CMK (cell line): ENCODE measurements around the gene C2CD2.

Experiments
- DNase-seq: peaks from one replicate; pipeline ENCODE4 v3.0.0-alpha.2; 2010; ENCODE audit warnings: low read depth

C2CD2 gene

DNA sequence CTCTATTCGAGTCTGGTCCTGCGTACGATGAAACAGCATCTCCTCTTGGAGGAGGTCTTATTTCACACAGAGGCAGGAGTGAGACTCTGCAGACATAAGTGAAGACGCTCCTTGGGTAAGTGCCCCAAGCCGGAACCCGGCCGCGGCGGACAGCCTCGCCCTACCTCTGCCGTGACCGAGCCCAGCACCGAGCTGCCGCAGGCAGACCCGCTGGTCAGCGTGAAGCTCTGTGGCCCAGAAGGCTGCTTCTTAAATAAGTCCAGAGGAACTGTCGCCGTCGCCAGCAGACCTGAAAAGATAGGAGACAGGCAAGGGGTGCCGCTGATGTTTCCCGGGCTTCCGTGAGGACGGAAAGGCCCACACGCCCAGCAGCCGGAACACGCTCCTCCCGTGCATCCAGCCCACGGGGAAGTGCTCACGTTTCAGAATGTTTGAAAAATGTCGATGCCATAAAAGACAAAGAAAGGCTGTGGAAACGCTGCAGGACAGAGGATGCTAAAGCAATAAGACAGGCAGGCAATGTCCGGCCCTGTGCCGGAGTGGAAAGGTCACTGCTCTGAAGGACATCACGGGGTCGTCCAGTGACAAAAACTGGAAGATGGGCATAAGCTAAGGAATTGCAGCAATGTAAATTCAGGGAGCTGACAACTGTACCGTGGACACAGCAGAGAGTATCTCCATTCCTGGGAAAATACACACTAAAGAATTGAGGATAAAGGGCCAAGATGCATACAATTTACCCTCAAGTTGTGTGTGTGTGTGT lies 46.1 kb downstream of the C2CD2 start:
- DNase-seq, result no peak

DNA sequence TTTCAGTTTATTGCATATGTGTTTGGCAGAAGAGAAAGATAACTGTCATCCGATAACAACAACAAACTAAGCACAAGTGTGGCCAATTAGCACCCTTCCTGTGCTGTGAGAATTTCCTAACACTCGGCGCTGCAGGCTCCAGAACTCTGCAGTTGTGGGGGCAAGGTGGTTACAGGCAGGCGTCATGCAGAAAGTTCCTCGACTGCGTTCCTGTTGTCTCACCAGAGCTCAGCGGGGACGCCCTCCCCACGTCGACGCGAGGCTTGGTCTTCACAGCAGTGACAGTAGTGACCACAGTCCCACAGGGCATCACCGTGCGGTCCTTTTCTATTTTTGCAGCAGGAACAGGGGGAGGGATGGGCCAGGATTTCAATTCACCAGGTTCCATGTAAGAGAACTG lies 47.0 kb downstream of the C2CD2 start:
- DNase-seq, result no peak

DNA sequence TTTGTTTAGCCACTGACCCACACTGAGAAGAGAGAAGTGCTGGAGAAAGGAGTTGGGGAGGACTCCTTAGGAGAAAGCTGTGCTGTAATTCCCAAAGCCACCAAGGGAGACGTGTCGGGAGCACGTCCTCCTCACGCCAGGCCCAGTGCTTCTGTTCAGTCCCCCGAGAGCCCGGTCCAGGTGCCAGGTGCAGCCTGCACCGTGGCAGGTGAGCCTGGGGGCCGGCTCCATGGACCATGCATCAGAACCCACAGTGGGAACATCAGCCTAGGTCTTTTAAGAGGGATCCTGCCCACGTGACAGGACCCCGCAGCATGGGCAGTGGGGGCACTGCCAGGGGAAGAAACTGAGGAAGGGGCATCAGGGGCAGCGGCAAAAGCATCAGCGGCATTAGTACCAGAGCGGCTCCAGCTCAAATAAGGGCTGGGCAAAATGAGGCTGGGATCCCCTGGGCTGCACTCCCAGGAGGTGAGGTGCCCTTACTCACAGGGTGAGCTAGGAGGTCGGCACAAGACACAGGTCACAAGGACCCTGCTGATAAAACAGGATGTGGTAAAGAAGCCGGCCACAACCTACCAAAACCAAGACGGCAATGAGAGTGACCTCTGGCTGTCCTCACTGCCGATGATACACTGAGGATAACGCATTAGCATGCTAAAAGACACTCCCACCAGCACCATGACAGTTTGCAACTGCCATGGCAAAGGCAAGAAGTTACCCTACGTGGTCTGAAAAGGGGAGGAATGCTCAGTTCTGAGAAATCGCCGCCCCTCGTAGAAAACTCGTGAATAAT lies 50.1 kb downstream of the C2CD2 start:
- no peak for DNase-seq

DNA sequence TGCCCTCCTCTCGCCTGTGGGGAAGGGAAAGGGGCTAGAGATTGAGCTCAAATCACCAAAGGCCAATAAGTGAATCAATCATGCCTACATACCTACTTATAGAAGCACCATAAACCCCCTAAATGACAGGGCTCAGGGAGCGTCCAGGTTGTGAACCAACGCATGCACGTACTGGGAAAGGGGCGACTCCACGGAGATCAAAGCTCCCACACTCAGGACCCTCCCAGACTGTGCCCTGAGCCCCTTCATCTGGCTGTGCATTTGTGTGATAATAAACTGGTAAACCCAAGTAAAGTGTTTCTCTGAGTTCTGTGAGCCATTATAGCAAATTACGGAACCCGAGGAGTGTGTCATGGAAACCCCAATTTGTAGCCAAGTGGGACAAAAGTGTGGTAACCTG lies 50.9 kb downstream of the C2CD2 start:
- DNase-seq, result no peak

DNA sequence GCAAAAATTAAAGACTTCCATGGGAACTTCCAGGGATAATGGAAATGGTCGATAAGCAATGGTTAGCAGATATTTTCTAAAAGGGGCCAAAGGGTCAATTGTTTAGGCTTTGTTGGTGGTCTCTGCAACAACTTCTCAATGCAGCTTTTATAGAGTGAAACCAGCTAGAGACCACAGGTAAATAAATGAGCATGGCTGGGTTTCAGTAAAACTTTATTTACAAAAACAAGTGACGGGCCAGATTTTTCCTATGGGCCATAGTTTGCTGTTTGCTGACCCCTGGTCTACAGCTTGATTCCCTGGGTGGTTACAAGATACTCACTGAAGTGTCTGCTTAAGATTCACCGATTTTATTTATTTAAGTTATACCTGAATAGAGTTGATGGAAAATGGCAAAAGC lies 52.0 kb downstream of the C2CD2 start:
- DNase-seq, result no peak

- DNase-seq, result no peak
These were observed 52.7 kb downstream of the C2CD2 start for GRCh38 chr21:41901099-41901498.

DNA sequence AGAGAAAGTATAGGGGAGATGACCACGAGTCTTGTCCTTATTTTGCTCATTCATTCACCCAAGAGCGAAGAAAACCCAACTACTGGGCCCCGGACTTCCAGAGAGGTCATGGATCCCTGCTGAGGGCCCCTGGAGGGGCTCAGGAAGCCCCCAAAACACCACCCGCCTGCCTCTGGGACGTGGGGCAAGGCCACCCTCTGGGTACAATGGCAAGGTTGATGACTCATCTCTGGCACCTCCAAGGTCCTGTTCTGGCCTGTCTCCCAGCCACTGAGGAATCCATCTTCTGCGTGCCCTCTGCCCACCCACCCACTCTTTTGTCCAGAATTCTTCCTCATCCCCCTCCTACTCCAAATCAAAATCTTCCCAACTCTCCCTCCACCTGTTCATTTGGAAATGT lies 53.4 kb downstream of the C2CD2 start:
- DNase-seq, result no peak

- DNase-seq, result peak; percentile 41
These were observed 54.2 kb downstream of the C2CD2 start for GRCh38 chr21:41899426-41900202.

DNA sequence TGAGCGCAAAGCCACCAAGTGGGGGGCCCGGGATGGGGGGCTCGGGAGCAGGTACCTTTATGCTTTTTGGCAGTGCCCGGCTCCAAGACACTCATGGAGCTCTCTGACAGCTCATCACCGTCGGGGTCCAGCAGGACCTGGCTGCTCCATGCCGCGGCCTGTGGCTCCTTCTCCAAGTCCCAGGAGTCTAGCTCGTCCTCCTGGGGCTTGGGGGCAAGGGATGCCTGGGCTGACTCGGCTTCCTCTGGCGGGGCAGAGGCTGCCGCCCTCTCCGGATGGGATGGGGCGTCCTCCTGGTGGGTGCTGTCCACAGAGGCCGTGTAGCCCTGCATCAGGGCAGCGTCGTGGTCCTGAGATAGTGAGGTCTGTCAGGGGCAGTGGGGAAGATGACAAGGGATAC lies 54.8 kb downstream of the C2CD2 start:
- no peak for DNase-seq

- DNase-seq, result no peak
These were observed 56.1 kb downstream of the C2CD2 start for GRCh38 chr21:41897700-41898099.

- no peak for DNase-seq
These were observed 56.7 kb downstream of the C2CD2 start for GRCh38 chr21:41897047-41897669.

DNA sequence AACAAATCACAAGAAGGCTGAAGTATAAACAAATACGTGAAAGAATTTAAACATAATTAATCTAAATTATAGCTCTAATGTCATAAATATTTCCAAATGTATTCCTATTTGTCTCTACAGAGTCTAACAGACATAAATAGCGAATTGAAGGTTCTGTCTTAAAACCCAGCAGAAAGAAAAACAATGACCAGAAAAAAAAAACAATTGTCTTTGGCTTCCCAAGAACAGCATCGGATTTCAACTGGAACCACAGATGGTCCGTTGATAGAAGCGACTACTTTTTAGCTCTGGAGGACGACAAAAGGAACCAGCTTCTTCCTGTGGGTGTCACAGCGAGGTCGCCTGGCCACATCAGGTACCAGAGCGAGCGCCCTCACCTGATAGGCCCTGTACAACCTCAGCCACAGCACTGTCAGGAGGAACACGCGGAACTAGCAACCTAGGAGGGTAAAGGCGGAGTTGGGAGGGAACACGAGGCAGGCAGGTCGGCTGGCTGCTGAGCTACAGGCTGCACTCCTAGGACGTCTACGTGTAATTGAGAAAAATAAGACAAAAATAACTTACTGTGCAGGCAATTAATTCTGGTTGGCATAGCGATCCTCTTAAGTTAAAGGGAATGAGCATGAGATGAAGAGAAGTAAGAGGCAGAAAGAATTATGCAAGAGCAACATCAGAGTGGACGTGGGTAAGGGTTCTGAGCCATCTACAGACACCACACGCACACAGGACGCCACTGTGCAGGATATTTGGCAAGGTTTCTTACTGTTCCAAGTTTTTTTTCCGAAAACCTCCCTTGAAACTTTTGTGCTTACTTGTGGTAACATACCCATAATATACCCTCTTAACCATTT lies 58.0 kb downstream of the C2CD2 start:
- peak; percentile 85 for DNase-seq

- DNase-seq, result peak; percentile 90
These were observed 58.8 kb downstream of the C2CD2 start for GRCh38 chr21:41894922-41895557.

GRCh38 chr21:41894511-41894910 lies 59.3 kb downstream of the C2CD2 start:
- no peak for DNase-seq

- DNase-seq, result no peak
These were observed 61.1 kb downstream of the C2CD2 start for GRCh38 chr21:41892726-41893125.

GRCh38 chr21:41891132-41891531 lies 62.7 kb downstream of the C2CD2 start:
- DNase-seq, result no peak

DNA sequence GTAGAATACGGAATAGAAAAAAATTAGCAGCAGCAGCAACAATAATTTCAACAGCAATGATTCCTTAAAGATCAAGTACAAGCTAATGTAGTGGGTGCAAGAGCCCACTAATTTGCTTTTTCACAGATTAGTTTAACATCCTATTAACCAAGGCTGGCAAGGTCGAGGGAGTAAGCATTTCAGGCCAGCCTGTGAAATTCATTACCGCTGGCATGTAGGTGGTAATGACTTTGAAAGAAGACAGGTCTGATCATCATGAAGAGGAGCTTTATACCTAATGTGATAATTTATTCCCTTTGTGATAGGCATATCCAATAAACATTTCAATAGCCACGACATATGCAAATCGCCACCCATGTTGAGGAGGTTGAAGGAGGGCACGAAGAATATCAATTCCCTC lies 63.5 kb downstream of the C2CD2 start:
- no peak for DNase-seq

DNA sequence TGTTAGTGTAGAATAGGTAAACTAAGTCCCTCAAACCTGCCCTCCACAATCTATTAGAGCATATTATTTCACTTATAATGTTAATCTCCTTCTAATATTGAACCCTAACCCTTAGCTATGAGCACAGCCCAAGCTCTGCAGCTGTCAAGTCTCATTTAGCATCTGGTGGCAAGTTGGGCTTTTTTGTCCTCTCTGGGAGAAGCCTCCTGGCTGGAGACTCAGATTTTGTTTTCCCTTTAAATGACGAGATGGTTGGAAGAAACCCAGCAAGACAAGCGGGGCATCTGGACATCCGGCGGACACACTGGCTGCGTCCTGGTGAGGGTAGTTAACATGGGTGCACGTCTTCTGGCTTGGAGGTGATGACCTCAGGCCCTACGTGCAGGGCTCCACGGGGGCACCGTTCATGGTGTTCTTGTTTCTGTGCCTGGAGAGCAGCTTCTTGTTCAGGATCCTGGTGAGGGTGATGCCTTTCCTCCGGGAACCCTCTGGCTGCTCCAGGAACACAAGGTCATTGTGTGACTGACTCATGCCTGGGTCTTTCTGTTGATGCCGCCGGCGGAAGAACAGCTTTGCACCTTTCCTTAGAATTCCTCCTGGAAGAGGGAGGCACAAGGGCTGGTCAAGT lies 65.0 kb downstream of the C2CD2 start:
- no peak for DNase-seq

GRCh38 chr21:41887667-41888066 lies 66.2 kb downstream of the C2CD2 start:
- DNase-seq, result no peak

- DNase-seq, result no peak
These were observed 67.5 kb downstream of the C2CD2 start for GRCh38 chr21:41886328-41886727.
